H1 (cell line): ENCODE results near the gene CYP2J2. TPM values are rescaled to one million over a fixed set of nuclear protein-coding genes. Genes with fewer than 3 reads are reported as not detected.

ENCODE experiments used
- CTCF ChIA-PET: fragments of 300-600 bp; sonication (Branson Sonifier 250); formaldehyde crosslinking; loops from one replicate; lab custom pipeline; 2021; ENCODE audit not compliant: partially characterized antibody; lab: Charles Lee
- POLR2A ChIA-PET: fragments of 300-600 bp; sonication (Branson Sonifier 250); formaldehyde crosslinking; loops from one replicate; lab custom pipeline; 2021; ENCODE audit warnings: inconsistent platforms; ENCODE audit not compliant: partially characterized antibody; lab: Charles Lee
- DNase-seq, 2 experiments: peaks; one replicate each; pipeline versions ENCODE4 v3.0.0 to v3.0.0-alpha.2; 2010 to 2022; ENCODE audit warnings: low spot score in 2 of 2, low read depth in 1 of 2, mixed read lengths in 1 of 2
- FAIRE-seq: peaks from 2 replicates; lab custom pipeline; 2011; peaks lifted over from hg19 to GRCh38; lab: Jason Lieb, UNC
- H2AFZ ChIP-seq: 2 replicates; pipeline ENCODE4 v1.8.1; 2012; ENCODE audit warnings: low read length, inconsistent platforms
- H2AK5ac ChIP-seq: 2 replicates; pipeline ENCODE4 v1.6.1; 2013; ENCODE audit warnings: low read depth, low read length
- H2BK120ac ChIP-seq: replicated peaks from 2 replicates; pipeline ENCODE3; 2013; ENCODE audit warnings: low read depth, low read length, inconsistent platforms
- H2BK12ac ChIP-seq: 2 replicates; pipeline ENCODE4 v1.6.1; 2013; ENCODE audit warnings: low read depth, low read length
- H2BK15ac ChIP-seq: 2 replicates; pipeline ENCODE4 v1.6.1; 2013; ENCODE audit warnings: low read length
- H2BK20ac ChIP-seq: 2 replicates; pipeline ENCODE4 v1.6.1; 2013; ENCODE audit warnings: low read length
- H2BK5ac ChIP-seq: 2 replicates; pipeline ENCODE4 v1.6.1; 2013; ENCODE audit warnings: low read depth, low read length
- H3K14ac ChIP-seq: 2 replicates; pipeline ENCODE4 v1.6.1; 2013; ENCODE audit warnings: inconsistent platforms; ENCODE audit not compliant: insufficient read length
- H3K18ac ChIP-seq: 2 replicates; pipeline ENCODE4 v1.6.1; 2013; ENCODE audit warnings: low read length; ENCODE audit errors: extremely low read depth
- H3K23ac ChIP-seq: 2 replicates; pipeline ENCODE4 v1.6.1; 2013; ENCODE audit warnings: inconsistent platforms; ENCODE audit not compliant: insufficient read length
- H3K23me2 ChIP-seq: 2 replicates; pipeline ENCODE4 v1.6.1; 2013; ENCODE audit warnings: low read depth, low read length
- H3K27ac ChIP-seq: 2 replicates; pipeline ENCODE4 v1.6.1; 2011; ENCODE audit warnings: low read depth, low read length, inconsistent platforms
- H3K27me3 ChIP-seq, 4 experiments: replicated peaks in 1 of 4; 1 replicate in 1 of 4; 2 replicates in 3 of 4; pipeline versions ENCODE4 v1.6.1 to v1.8.1; 2011 to 2013; ENCODE audit warnings: low read length in 3 of 4, mild to moderate bottlenecking in 3 of 4, inconsistent platforms in 2 of 4, mixed read lengths in 2 of 4, moderate library complexity in 1 of 4; ENCODE audit not compliant: control insufficient read depth in 3 of 4, insufficient read depth in 3 of 4; ENCODE audit errors: extremely low read depth in 1 of 4
- H3K36me3 ChIP-seq, 4 experiments: 2 replicates each; pipeline versions ENCODE4 v1.6.1 to v1.8.1; 2011 to 2013; ENCODE audit warnings: mild to moderate bottlenecking in 4 of 4, low read length in 3 of 4, moderate library complexity in 2 of 4, control low read depth in 1 of 4, inconsistent platforms in 1 of 4; ENCODE audit not compliant: insufficient read depth in 4 of 4, control insufficient read depth in 2 of 4
- H3K4ac ChIP-seq: replicated peaks from 2 replicates; pipeline ENCODE3; 2013; ENCODE audit warnings: low read length, low read depth, mixed read lengths, inconsistent platforms; ENCODE audit not compliant: insufficient read length
- H3K4me1 ChIP-seq, 4 experiments: replicated peaks in 1 of 4; 1 replicate in 1 of 4; 2 replicates in 3 of 4; pipeline versions ENCODE4 v1.6.1 to v1.8.1; 2011 to 2013; ENCODE audit warnings: low read length in 3 of 4, inconsistent platforms in 2 of 4, mixed read lengths in 1 of 4; ENCODE audit not compliant: insufficient read depth in 4 of 4, control insufficient read depth in 3 of 4
- H3K4me2 ChIP-seq, 2 experiments: 2 replicates each; pipeline versions ENCODE4 v1.6.1 to v1.8.1; 2011 to 2013; ENCODE audit warnings: low read depth in 2 of 2, low read length in 2 of 2, control low read depth in 1 of 2, inconsistent platforms in 1 of 2, mild to moderate bottlenecking in 1 of 2; ENCODE audit not compliant: insufficient read depth in 1 of 2
- H3K4me3 ChIP-seq, 4 experiments: fragments of 200-600, 300-600 bp in 1 of 4; sonication (generic), shearing (Covaris generic), sonication (Bioruptor Twin) in 1 of 4; 2 replicates each; pipeline versions ENCODE4 v1.5.1 to v1.8.1; 2011 to 2016; ENCODE audit warnings: low read length in 4 of 4, low read depth in 3 of 4, control low read depth in 2 of 4, inconsistent platforms in 2 of 4, mild to moderate bottlenecking in 2 of 4, mixed read lengths in 1 of 4, moderate library complexity in 1 of 4; ENCODE audit not compliant: insufficient read depth in 2 of 4; ENCODE audit errors: extremely low read depth in 1 of 4
- H3K56ac ChIP-seq: replicated peaks from 2 replicates; pipeline ENCODE3; 2013; ENCODE audit warnings: low read depth, mild to moderate bottlenecking, mixed read lengths, low read length, inconsistent platforms; ENCODE audit not compliant: insufficient read length
- H3K79me1 ChIP-seq: 2 replicates; pipeline ENCODE4 v1.6.1; 2013; ENCODE audit warnings: low read depth, low read length, control low read depth
- H3K79me2 ChIP-seq, 2 experiments: 2 replicates each; pipeline versions ENCODE4 v1.6.1 to v1.8.1; 2012 to 2013; ENCODE audit warnings: low read length in 2 of 2, mild to moderate bottlenecking in 2 of 2, inconsistent platforms in 1 of 2; ENCODE audit not compliant: insufficient read depth in 2 of 2, control insufficient read depth in 1 of 2
- H3K9ac ChIP-seq, 4 experiments: replicated peaks in 1 of 4; 1 replicate in 1 of 4; 2 replicates in 3 of 4; pipeline versions ENCODE4 v1.6.1 to v1.8.1; 2011 to 2013; ENCODE audit warnings: low read depth in 3 of 4, low read length in 3 of 4, control low read depth in 2 of 4, mild to moderate bottlenecking in 2 of 4, moderate library complexity in 2 of 4, inconsistent platforms in 1 of 4; ENCODE audit errors: extremely low read depth in 1 of 4
- H3K9me3 ChIP-seq, 2 experiments: 2 replicates each; pipeline versions ENCODE4 v1.6.1 to v1.8.1; 2012 to 2013; ENCODE audit warnings: mild to moderate bottlenecking in 2 of 2, moderate library complexity in 2 of 2, control low read depth in 1 of 2, inconsistent platforms in 1 of 2, low read depth in 1 of 2, low read length in 1 of 2, mixed read lengths in 1 of 2; ENCODE audit not compliant: insufficient read depth in 2 of 2
- H4K20me1 ChIP-seq, 2 experiments: replicated peaks in 1 of 2; 2 replicates each; pipeline versions ENCODE3 to v1.8.1; 2011 to 2013; ENCODE audit warnings: inconsistent platforms in 2 of 2, low read length in 2 of 2, mild to moderate bottlenecking in 1 of 2; ENCODE audit not compliant: insufficient read depth in 2 of 2, control insufficient read depth in 1 of 2
- H4K5ac ChIP-seq: 2 replicates; pipeline ENCODE4 v1.6.1; 2013; ENCODE audit warnings: low read length, low read depth, mixed read lengths, inconsistent platforms; ENCODE audit not compliant: insufficient read length
- H4K8ac ChIP-seq: 2 replicates; pipeline ENCODE4 v1.8.0; 2013; ENCODE audit warnings: mild to moderate bottlenecking, moderate library complexity, low read length, inconsistent platforms; ENCODE audit not compliant: insufficient read depth; ENCODE audit errors: extremely low read depth
- H4K91ac ChIP-seq: replicated peaks from 2 replicates; pipeline ENCODE3; 2013; ENCODE audit warnings: low read length, mixed read lengths, inconsistent platforms; ENCODE audit not compliant: insufficient read length
- ASH2L ChIP-seq: fragments of 200-600, 300-600 bp; sonication (generic); IDR thresholded peaks from one replicate; pipeline ENCODE4 v1.7.1; 2017; ENCODE audit warnings: low read length
- CBX5 ChIP-seq: fragments of 300-800, 300-1000 bp; sonication (generic); IDR thresholded peaks from 2 replicates; pipeline ENCODE4 v1.7.1; 2016; ENCODE audit warnings: antibody characterized with exemption, low read length, low read depth
- CBX8 ChIP-seq: fragments of 300-800, 300-1000 bp; sonication (generic); IDR thresholded peaks from 2 replicates; pipeline ENCODE4 v1.7.1; 2016; ENCODE audit warnings: low read depth, low read length, borderline replicate concordance
- EZH2 ChIP-seq: fragments of 200-600 bp; sonication (generic); IDR thresholded peaks from 2 replicates; pipeline ENCODE4 v1.7.1; 2012; ENCODE audit warnings: low read depth, mild to moderate bottlenecking, moderate library complexity, low read length, inconsistent platforms; ENCODE audit not compliant: severe bottlenecking
- HDAC2 ChIP-seq, 2 experiments: fragments of 300-600 bp in 1 of 2; sonication (generic) in 1 of 2; IDR thresholded peaks; 2 replicates each; pipeline ENCODE4 v1.6.1; 2011 to 2012; ENCODE audit warnings: low read depth in 2 of 2, low read length in 2 of 2, mild to moderate bottlenecking in 2 of 2, moderate library complexity in 2 of 2, borderline replicate concordance in 1 of 2, inconsistent platforms in 1 of 2
- JUND ChIP-seq: IDR thresholded peaks from 2 replicates; pipeline ENCODE4 v1.6.1; 2011; ENCODE audit warnings: mild to moderate bottlenecking, improper control_type of control experiment, low read length
- KDM5A ChIP-seq: fragments of 200-600 bp; IDR thresholded peaks from 2 replicates; pipeline ENCODE4 v1.7.1; 2012; ENCODE audit warnings: mild to moderate bottlenecking, low read length, inconsistent platforms, mixed read lengths
- SIX5 ChIP-seq: IDR thresholded peaks from 2 replicates; pipeline ENCODE4 v1.6.1; 2011; ENCODE audit warnings: mild to moderate bottlenecking, low read depth, low read length
- TAF1 ChIP-seq: IDR thresholded peaks from 2 replicates; pipeline ENCODE4 v1.6.1; 2011; ENCODE audit warnings: mild to moderate bottlenecking, low read depth, low read length
- TCF12 ChIP-seq: IDR thresholded peaks from 2 replicates; pipeline ENCODE4 v1.6.1; 2011; ENCODE audit warnings: low read depth, mild to moderate bottlenecking, low read length
- WGBS, 2 experiments: shearing (Covaris generic) in 1 of 2; methylation state at CpG; one replicate each; pipeline versions ENCODE4 v1.1.6 to v1.1.7; 2013 to 2015; ENCODE audit warnings: low lambda C conversion rate in 2 of 2, mixed read lengths in 2 of 2, inconsistent platforms in 1 of 2, low coverage in 1 of 2, missing lambda C conversion rate in 1 of 2; ENCODE audit not compliant: insufficient replicate concordance in 2 of 2, insufficient coverage in 1 of 2, insufficient read length in 1 of 2; ENCODE audit errors: extremely low coverage in 1 of 2, missing lambda C conversion rate in 1 of 2; 5-methylcytosine and 5-hydroxymethylcytosine counted together
- polyA plus RNA-seq, 7 experiments: library from polyadenylated mRNA; depleted of rRNA in 3 of 7; stranded (reverse) in 5 of 7; unstranded in 2 of 7; fragments of >200 nt in 5 of 7; fragments of 200-250 nt in 2 of 7; gene quantifications; 1 replicate in 5 of 7; 2 replicates in 1 of 7; 4 replicates in 1 of 7; pipeline versions ENCODE4 v1.2.1 to v1.2.3, GENCODE V29; 2011 to 2013; ENCODE audit warnings: missing spikeins in 2 of 7, mixed read lengths in 2 of 7
- total RNA-seq: library from RNA; stranded (reverse); fragmentation: NEBNext Ultra II Directional; extraction: Animal tissue kit (Norgen Biotek cat#: 25700); gene quantifications from 2 replicates; pipeline ENCODE4 v1.2.1, GENCODE V29; 2021
- TF ChIP-seq, protein P1 (sequence below): IDR thresholded peaks from 2 replicates; pipeline ENCODE4 v1.6.1; 2011; ENCODE audit warnings: low read length, improper control_type of control experiment
- TF ChIP-seq, protein P2 (sequence below): IDR thresholded peaks from 2 replicates; pipeline ENCODE4 v1.6.1; 2012; ENCODE audit warnings: inconsistent platforms
- TF ChIP-seq, protein P3 (sequence below): IDR thresholded peaks from 2 replicates; pipeline ENCODE4 v1.6.1; 2012; ENCODE audit warnings: inconsistent platforms

The CYP2J2 gene
- total and polyA plus RNA-seq, 2 of the 8 experiments (the other 6 are each of a cell fraction or from before 2014, with no cell fraction given): 0.59 to 2.1 TPM

GRCh38 chr1:59898927-59899326, 27.6 kb downstream of the CYP2J2 start:
- FAIRE-seq (no peak), DNase-seq (no peak)
- Histone ChIP-seq H3K27me3 (no peaks in the 10 kb centered on the region), H3K9me3 (no peaks in the 10 kb centered on the region), H2BK12ac (no peak overlapping the region), H3K23ac (no peak overlapping the region), H4K20me1 (no peaks in the 10 kb centered on the region), H3K4me1 (no peaks in the 10 kb centered on the region), H4K5ac (no peak overlapping the region), H3K4ac (no peak overlapping the region), H3K56ac (no peak overlapping the region), H3K4me2 (no peak overlapping the region), H4K91ac (no peak overlapping the region), H3K18ac (no peak overlapping the region), H3K79me1 (no peaks in the 10 kb centered on the region), H2AFZ (no peak overlapping the region), H3K9ac (no peak overlapping the region), H3K14ac (no peak overlapping the region), H3K79me2 (no peaks in the 10 kb centered on the region), H3K36me3 (no peaks in the 10 kb centered on the region), H3K27ac (no peak overlapping the region), H3K4me3 (no peak overlapping the region), H2BK15ac (no peak overlapping the region), H3K23me2 (0 out of 2 replicates have a peak, but pooled peaks cover 3% of the 10 kb centered on the region), H2BK20ac (no peak overlapping the region), H4K8ac (no peak overlapping the region), H2AK5ac (no peak overlapping the region), H2BK120ac (no peak overlapping the region), H2BK5ac (no peak overlapping the region)
- CTCF ChIA-PET: interaction anchor here (2.3 to 4.0 kb wide), 2 partner anchors 18 to 48 kb away, joined by 5 to 28 read pairs; no protein-coding TSS in a partner anchor
- POLR2A ChIA-PET: no interaction called here
- WGBS, 2 experiments: 93% methylated on average over 3 of the region's 3 CpGs; no CpG with 5 or more reads in 1 of the 2 experiments
- TF ChIP-seq, protein P1, sequence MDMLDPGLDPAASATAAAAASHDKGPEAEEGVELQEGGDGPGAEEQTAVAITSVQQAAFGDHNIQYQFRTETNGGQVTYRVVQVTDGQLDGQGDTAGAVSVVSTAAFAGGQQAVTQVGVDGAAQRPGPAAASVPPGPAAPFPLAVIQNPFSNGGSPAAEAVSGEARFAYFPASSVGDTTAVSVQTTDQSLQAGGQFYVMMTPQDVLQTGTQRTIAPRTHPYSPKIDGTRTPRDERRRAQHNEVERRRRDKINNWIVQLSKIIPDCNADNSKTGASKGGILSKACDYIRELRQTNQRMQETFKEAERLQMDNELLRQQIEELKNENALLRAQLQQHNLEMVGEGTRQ: no peak
- TF ChIP-seq ASH2L (no peak), CBX8 (no peak), TAF1 (no peak), SIX5 (no peak), JUND (no peak), HDAC2 (IDR thresholded peaks at IDR 0.05; ENCODE audit: borderline replicate concordance in 1 of 2, low read depth in 2 of 2, low read length in 2 of 2) (no peak), EZH2 (no peak), TCF12 (no peak), KDM5A (no peak), CBX5 (no peak)
- TF ChIP-seq, protein P2, sequence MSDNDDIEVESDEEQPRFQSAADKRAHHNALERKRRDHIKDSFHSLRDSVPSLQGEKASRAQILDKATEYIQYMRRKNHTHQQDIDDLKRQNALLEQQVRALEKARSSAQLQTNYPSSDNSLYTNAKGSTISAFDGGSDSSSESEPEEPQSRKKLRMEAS: no peak
- TF ChIP-seq, protein P3, sequence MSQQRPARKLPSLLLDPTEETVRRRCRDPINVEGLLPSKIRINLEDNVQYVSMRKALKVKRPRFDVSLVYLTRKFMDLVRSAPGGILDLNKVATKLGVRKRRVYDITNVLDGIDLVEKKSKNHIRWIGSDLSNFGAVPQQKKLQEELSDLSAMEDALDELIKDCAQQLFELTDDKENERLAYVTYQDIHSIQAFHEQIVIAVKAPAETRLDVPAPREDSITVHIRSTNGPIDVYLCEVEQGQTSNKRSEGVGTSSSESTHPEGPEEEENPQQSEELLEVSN: no peak
